ENCODE data around the gene PSORS1C2.

DNA sequence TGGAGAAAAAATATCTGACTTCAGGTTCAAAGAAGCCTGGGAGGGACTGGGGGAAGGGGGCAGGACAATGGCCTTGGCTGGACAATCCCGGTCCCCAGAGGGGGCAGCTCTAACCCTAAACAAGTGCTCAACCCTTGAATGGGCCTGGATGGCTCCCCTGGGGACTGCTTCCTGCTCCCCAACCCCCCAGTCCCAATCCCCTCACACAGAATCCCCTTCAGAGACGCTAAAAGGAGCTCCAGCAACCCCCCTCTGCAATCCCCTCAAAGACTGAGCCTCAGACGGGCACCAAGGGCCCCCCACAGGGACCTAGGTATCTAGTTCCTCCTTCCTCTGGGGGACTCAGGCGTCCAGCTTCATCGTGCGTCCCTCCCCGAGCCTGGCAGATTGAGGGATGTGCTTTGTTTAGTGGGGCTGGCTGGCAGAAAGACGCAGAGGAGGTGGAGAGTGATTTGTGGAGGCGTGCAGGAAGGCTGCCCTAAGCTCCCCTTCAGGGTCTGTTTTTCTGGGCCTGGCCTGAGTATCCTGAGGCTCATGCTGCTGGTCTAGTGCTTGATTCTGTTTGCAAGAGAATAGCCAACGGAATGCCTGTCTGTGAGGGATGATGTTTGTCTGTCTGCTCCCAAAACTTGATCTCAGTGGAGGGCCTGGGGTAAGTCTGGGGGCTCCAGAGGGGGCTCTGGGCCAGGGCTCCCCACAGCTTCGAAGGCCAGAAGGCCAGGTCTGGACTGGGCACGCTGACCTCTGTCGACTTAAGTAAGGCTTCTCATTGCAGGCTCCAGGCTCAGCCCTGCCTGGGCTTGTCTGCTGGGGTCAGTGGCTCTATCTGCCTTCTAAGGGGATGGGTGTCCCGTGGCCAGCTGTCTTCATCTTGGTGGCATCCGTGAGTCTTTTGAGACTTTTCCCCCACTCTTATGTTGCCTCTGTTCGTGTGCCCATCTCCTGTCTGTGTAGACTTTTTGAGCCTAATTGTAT is 33.4 kb upstream of the PSORS1C2 start:
- TF ChIP-seq GATA3 (IDR thresholded peaks at IDR 0.05; ENCODE audit: low read depth, low read length) (no peak), GATA2 (IDR thresholded peaks at IDR 0.05; ENCODE audit: low read depth, low read length) (no peak)

Measured in SH-SY5Y (cell line).